ENCODE data around the gene ARHGEF17.

ARHGEF17 gene

DNA sequence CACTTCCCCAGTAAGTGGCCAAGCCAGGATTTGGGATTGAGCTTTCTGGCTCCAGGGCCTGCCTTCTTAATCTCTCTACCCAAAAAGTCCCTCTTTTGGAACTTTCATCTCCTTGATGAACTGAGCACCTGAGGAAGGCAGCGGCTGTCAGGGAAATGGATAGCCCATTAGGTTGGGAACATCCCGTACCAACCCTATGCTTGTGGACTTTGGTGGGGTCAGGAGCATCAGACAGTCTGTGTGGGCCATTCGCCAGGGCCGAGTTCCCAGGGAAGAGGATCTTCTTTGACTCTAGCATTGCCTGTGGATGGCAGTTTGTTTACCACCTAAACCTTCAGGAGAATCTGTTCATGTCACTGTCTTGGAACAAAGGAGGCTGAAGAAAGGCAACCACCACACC lies 30.2 kb downstream of the ARHGEF17 start:
- H3K4me1 Mint-ChIP-seq: peaks cover 28% of the 10 kb centered on the region
- H3K36me3 Mint-ChIP-seq: peaks cover 6% of the 10 kb centered on the region
- no peak overlapping the region for H3K27ac Mint-ChIP-seq
- no peak overlapping the region for H3K4me3 Mint-ChIP-seq
- no peaks in the 10 kb centered on the region for H3K9me3 Mint-ChIP-seq
- peaks cover 10% of the 10 kb centered on the region for H3K27me3 Mint-ChIP-seq
- ATAC-seq: no peak

DNA sequence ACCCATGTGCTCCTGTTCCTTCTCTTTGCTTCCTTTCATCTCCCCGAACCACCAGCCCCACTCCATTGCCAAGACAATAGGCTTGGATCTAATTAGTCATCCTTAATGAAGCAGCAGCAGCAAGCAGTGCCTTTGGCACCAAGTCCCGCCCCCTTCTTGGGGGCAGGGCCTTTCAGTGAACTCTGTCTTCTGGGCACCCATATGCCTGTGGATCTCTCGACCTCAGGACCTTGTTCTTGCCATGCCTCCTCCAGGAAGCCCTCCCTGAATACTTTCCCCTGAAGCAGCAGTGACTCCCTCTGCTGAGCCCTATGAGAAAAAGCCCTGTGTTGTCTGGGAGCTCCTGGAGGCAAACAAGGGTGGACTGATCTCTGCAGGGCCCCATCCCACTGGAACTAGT lies 32.1 kb downstream of the ARHGEF17 start:
- Mint-ChIP-seq H3K4me3 (no peak overlapping the region), H3K36me3 (peaks cover 6% of the 10 kb centered on the region), H3K9me3 (no peaks in the 10 kb centered on the region), H3K27me3 (peaks cover 10% of the 10 kb centered on the region), H3K27ac (no peak overlapping the region), H3K4me1 (peaks cover 14% of the 10 kb centered on the region)
- no peak for ATAC-seq

DNA sequence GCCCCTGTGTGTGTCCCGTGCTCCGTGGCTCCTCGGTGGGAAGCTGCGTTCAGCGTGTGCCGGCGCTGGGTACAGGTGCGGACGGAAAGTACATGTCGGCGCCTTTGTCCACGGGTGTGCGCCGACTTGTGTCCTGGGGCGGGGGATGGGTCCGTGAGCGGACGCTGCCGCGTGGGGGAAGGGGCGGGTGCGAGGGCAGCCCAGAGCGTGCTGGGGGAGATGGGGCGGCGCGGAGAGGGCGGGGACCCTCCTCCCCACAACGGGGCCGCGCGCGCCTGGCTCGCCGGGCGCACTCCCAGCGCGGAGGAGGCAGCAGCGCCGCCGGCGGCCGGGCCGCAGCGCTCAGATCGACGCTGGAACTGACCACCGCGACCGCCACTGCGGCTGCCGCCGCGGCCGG lies 34.6 kb downstream of the ARHGEF17 start:
- H3K27me3 Mint-ChIP-seq: no peaks in the 10 kb centered on the region
- no peaks in the 10 kb centered on the region for H3K9me3 Mint-ChIP-seq
- peaks cover 10% of the 10 kb centered on the region for H3K4me1 Mint-ChIP-seq
- no peak overlapping the region for H3K4me3 Mint-ChIP-seq
- H3K27ac Mint-ChIP-seq: no peak overlapping the region
- peaks cover 21% of the 10 kb centered on the region for H3K36me3 Mint-ChIP-seq
- ATAC-seq: peak; percentile 37

GRCh38 chr11:73343076-73343873 lies 35.2 kb downstream of the ARHGEF17 start:
- Mint-ChIP-seq H3K27ac (no peak overlapping the region), H3K36me3 (peaks cover 26% of the 10 kb centered on the region), H3K4me3 (no peak overlapping the region), H3K9me3 (no peaks in the 10 kb centered on the region), H3K4me1 (peaks cover 6% of the 10 kb centered on the region), H3K27me3 (no peaks in the 10 kb centered on the region)
- ATAC-seq: no peak

- H3K9me3 Mint-ChIP-seq: no peaks in the 10 kb centered on the region
- H3K36me3 Mint-ChIP-seq: peaks cover 31% of the 10 kb centered on the region
- no peaks in the 10 kb centered on the region for H3K4me1 Mint-ChIP-seq
- H3K27ac Mint-ChIP-seq: no peak overlapping the region
- ATAC-seq: no peak
- H3K4me3 Mint-ChIP-seq: no peak overlapping the region
- no peaks in the 10 kb centered on the region for H3K27me3 Mint-ChIP-seq
These were observed 36.1 kb downstream of the ARHGEF17 start for GRCh38 chr11:73344191-73344607.

DNA sequence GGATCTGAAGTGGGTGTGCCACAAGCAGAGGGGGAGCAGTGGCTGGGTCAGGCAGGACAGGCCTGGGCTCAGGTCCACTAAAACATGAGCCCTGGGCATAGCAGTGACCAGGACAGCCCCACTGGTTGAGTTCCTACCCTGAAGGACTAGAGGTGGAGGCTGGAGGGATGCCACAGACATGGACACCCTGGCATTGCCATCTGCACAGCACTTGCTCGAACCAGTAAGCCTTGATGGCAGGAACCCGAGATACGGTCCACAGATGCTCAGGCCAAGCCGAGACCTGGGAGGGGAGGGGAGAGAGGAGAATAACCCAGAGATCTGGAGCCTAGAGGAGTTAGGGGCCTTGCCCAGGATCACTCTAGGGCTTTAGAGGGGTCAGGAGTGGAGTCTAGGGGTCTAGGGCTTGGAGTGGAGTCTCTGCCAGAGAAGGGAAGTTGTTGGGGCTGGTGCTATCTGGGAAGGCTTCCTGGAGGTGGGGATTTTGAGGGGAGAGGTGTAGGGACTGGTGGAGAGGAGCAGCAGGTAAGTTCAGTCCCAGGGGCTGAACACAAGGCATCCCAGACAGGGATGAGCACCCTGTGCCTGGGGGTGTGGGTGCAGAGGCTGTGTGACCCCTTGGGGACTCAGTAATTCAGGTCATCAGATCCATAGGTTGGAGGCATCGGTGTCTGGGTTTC lies 37.5 kb downstream of the ARHGEF17 start:
- H3K4me1 Mint-ChIP-seq: no peaks in the 10 kb centered on the region
- H3K36me3 Mint-ChIP-seq: peaks cover 31% of the 10 kb centered on the region
- no peak for ATAC-seq
- no peak overlapping the region for H3K4me3 Mint-ChIP-seq
- no peak overlapping the region for H3K27ac Mint-ChIP-seq
- H3K9me3 Mint-ChIP-seq: no peaks in the 10 kb centered on the region
- H3K27me3 Mint-ChIP-seq: no peaks in the 10 kb centered on the region

DNA sequence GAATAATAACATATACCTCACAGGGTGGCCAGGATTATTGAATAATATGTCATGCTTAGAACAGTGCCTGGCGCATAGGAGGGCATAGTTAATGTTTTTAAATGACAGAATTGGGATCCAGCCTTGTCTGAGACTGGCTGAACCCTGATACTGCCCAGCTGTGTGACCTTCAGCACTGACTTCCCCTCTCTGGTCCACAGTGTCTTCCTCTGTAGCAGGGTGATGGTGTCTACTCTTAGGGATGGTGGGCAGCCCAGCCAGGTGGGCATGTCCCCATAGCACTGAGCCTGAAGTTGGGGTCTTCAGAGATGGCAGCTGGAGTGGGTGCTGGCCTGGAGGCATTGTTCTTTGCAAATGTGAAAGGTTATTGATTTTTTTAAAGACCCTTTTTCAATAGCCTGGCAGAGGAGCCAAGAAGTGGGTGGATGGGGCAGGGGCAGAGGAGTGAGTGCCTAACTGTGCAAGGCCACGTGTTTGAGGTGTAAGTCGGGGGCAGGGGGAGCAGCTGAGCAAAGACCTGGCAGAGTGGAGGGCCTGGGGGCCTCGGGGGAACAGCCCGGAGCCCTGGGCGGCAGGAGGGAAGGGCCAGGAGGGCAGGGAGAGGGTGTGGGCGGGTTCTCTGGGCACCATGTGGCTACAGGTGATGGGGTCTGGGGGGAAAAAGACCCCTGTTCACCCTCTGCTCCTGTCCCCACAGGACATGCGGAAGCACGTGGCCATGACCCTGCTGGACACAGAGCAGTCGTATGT lies 38.3 kb downstream of the ARHGEF17 start:
- Mint-ChIP-seq H3K4me3 (no peak overlapping the region), H3K27ac (no peak overlapping the region), H3K27me3 (no peaks in the 10 kb centered on the region), H3K4me1 (peaks cover 7% of the 10 kb centered on the region), H3K36me3 (peaks cover 30% of the 10 kb centered on the region), H3K9me3 (no peaks in the 10 kb centered on the region)
- ATAC-seq: no peak

DNA sequence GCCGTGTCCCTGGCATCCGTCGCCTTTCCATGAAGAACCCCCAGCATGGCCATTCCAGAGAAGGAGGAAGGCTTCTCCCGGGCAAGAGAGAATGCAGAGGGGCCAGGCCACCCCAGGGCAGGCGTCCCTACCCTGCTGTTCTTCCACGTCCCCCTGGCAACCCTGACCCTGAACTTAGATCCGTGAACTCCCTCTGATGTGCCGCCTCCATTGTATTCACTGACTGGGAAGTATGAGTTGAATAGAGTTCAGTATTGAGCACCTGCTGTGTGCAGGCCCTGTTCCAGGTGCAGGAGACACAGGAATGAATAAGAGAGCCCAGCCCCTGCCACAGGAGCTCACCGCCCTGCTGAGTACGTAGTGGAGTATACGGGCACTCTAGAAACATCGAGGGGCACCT lies 39.0 kb downstream of the ARHGEF17 start:
- Mint-ChIP-seq H3K27me3 (no peaks in the 10 kb centered on the region), H3K4me3 (no peak overlapping the region), H3K4me1 (peaks cover 9% of the 10 kb centered on the region), H3K36me3 (peaks cover 25% of the 10 kb centered on the region), H3K9me3 (no peaks in the 10 kb centered on the region), H3K27ac (no peak overlapping the region)
- no peak for ATAC-seq

GRCh38 chr11:73348838-73349237 lies 40.8 kb downstream of the ARHGEF17 start:
- Mint-ChIP-seq H3K4me3 (no peak overlapping the region), H3K27ac (no peak overlapping the region), H3K36me3 (peaks cover 33% of the 10 kb centered on the region), H3K27me3 (no peaks in the 10 kb centered on the region), H3K9me3 (no peaks in the 10 kb centered on the region), H3K4me1 (peaks cover 9% of the 10 kb centered on the region)
- ATAC-seq: no peak

- Mint-ChIP-seq H3K27ac (no peak overlapping the region), H3K9me3 (no peaks in the 10 kb centered on the region), H3K27me3 (no peaks in the 10 kb centered on the region), H3K4me3 (no peak overlapping the region), H3K36me3 (peaks cover 33% of the 10 kb centered on the region), H3K4me1 (peaks cover 9% of the 10 kb centered on the region)
- peak; percentile 9 for ATAC-seq
These were observed 41.6 kb downstream of the ARHGEF17 start for GRCh38 chr11:73349633-73350032.

DNA sequence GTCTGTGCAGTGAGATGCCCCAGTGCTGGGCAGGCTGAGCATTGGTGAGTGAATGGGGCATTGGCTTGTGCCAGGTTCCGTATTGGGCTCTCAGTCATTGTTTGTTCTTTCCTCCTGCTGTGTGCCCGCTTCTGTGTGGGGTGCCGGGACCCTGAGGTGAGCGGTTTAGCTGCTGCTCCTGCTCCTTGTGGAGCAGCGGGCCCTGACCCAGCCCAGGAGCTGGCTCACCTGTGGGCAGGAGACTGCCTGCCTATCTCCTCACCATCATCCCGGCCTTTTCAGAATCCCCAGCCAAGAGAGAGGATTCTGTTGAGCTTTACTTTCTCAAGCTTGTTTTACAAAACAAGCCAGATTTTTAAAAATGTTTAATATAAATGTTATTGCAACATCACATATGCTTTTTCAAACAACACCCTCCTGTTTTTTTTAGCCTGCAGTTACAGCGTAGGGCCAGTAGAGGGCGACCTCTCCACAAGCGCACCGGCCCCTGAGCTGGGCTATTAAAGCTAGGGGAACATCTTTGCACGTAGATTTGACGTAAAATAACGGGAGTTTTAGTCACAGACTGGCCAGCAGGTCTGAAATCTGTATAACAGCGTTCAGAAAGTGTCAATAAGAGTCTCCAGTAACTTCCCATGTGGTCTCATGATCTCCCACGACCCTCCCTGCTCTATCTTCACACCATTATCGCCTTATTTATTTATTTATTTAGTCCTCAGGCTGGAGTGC lies 43.0 kb downstream of the ARHGEF17 start:
- Mint-ChIP-seq H3K9me3 (no peaks in the 10 kb centered on the region), H3K36me3 (peaks cover 39% of the 10 kb centered on the region), H3K4me1 (peaks cover 9% of the 10 kb centered on the region), H3K27me3 (no peaks in the 10 kb centered on the region), H3K4me3 (no peak overlapping the region), H3K27ac (no peak overlapping the region)
- ATAC-seq: peak; percentile 69

DNA sequence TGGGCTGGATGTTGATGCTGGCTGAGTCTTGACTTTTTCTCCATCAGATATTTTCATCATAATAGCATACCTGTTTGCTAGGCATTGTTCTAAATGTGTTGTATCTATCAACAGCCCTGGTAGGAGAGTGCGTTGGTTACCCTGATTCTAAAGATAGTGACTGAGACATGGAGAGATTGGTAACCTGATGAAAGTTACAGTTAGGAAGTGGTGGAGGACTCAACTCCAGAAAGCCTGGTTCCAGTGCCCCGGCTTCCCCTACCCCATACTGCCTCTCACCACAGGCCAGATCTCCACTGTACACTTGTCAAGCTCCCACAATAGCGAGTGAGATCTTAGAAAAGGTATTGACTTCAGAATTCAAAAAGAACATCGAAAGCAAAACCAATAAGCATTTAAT lies 45.3 kb downstream of the ARHGEF17 start:
- Mint-ChIP-seq H3K4me1 (peaks cover 9% of the 10 kb centered on the region), H3K36me3 (peaks cover 36% of the 10 kb centered on the region), H3K4me3 (no peak overlapping the region), H3K27ac (peak overlapping the region; percentile 10), H3K27me3 (no peaks in the 10 kb centered on the region), H3K9me3 (no peaks in the 10 kb centered on the region)
- ATAC-seq: no peak

GRCh38 chr11:73355109-73355508 lies 47.0 kb downstream of the ARHGEF17 start:
- ATAC-seq: no peak
- Mint-ChIP-seq H3K27ac (no peak overlapping the region), H3K36me3 (peaks cover 33% of the 10 kb centered on the region), H3K4me3 (no peak overlapping the region), H3K9me3 (no peaks in the 10 kb centered on the region), H3K4me1 (peaks cover 9% of the 10 kb centered on the region), H3K27me3 (no peaks in the 10 kb centered on the region)

GRCh38 chr11:73356979-73357860 lies 49.1 kb downstream of the ARHGEF17 start:
- Mint-ChIP-seq H3K27me3 (no peaks in the 10 kb centered on the region), H3K36me3 (peaks cover 33% of the 10 kb centered on the region), H3K4me1 (no peaks in the 10 kb centered on the region), H3K27ac (no peak overlapping the region), H3K9me3 (no peaks in the 10 kb centered on the region), H3K4me3 (no peak overlapping the region)
- no peak for ATAC-seq
